ENCODE measurements around the gene GUCA2B.

GRCh38 chr1:42137766-42138165, 15.4 kb upstream of the GUCA2B start:
- no peak for TF ChIP-seq TAF1 (IDR thresholded peaks at IDR 0.05; ENCODE audit: borderline replicate concordance, insufficient read depth, low read length)
- no peak for TF ChIP-seq SIN3A (IDR thresholded peaks at IDR 0.05; ENCODE audit: borderline replicate concordance, insufficient read depth, low read length)
- TF ChIP-seq POLR2AphosphoS5 (IDR thresholded peaks at IDR 0.05; ENCODE audit: low read depth, low read length) = no peak

Data from PFSK-1 (cell line).